NAMALWA (cell line): ENCODE results near the gene PKP2.
"Not testable (repeated sequence)": the region's sequence is repeated elsewhere in the genome, so short reads cannot be mapped to it uniquely, and the experiment has no call there.

Experiments used
- DNase-seq: peaks from one replicate; pipeline ENCODE4 v3.0.0-alpha.2; 2015; ENCODE audit warnings: low spot score

Gene PKP2

GRCh38 chr12:32861658-32862057 is 34.9 kb downstream of the PKP2 start:
- not testable (repeated sequence) for DNase-seq

DNA sequence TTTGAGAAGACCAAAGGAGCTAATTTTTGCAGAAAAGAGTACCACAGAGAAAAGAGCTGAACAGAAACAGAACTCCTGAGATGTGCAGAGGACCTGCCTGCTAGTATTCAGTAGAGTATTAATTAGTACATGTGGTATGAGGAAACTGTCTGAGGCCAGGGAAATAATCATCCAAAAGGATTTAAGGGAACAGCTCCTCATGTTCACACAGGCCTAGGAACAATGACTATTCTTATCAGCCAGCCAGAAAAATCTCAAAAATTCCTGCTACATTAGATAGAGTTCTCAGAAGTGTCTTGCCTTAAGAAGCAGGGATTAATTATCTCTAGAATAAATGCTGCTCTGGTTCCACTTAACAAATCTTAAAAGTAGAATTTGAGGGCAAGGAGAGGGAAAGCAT is 36.4 kb downstream of the PKP2 start:
- DNase-seq, result no peak

DNA sequence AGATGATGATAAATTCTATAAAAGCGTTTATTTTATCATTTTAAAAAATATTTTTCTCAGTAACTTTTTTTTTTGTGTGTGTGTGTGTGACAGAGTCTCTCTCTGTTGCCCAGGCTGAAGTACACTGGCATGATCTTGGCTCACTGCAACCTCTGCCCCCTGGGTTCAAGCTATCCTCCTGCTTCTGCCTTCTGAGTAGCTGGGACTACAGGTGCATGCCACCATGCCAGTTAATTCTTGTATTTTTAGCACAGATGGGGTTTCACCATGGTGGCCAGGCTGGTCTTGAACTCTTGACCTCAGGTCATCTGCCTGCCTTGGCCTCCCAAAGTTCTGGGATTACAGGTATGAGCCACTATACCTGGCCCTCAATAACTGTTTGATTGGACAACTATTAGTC is 37.2 kb downstream of the PKP2 start:
- DNase-seq, result no peak

- DNase-seq, result no peak
These were observed 41.9 kb downstream of the PKP2 start for GRCh38 chr12:32854716-32855115.

- no peak for DNase-seq
These were observed 42.5 kb downstream of the PKP2 start for GRCh38 chr12:32854097-32854496.

DNA sequence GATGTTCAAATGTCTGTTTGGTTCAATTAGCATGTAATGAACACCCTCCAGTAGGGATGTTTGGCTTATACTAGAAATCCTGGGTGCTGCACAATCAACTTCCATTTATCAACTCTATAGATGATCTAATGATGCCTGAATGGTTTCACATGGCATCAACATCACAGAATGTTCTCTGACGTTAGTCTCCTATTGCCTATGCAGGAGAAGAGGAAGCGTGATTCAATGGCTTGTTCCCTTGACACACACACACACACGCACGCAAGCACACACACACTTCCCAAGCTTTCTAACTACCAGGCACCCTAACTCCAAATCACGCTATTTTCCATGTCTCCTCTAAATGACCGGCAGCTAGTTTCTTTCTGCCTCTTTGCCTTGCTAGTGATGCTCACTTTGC is 49.3 kb downstream of the PKP2 start:
- no peak for DNase-seq

GRCh38 chr12:32846053-32846452 is 50.5 kb downstream of the PKP2 start:
- DNase-seq, result no peak

- DNase-seq, result no peak
These were observed 53.0 kb downstream of the PKP2 start for GRCh38 chr12:32843528-32844095.

DNA sequence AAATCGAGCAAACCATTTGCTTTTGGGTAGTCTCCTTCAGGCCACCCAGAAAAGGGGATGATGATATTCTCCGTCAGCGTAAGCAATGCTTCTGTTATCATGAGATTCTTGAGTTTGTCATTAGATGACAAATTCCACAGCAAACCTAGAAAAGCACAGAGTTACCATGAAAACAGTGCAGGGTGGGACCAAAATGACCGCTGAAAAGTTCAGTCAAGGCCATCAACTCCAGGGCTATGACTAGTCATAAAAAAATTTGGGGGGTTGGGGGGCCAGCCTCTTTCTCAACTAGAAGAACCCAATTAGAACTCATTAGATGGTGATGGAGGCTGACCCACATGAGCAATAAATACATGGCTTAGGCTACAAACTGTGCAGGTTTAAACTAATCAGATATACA is 55.5 kb downstream of the PKP2 start:
- DNase-seq, result no peak

GRCh38 chr12:32839828-32840227 is 56.7 kb downstream of the PKP2 start:
- no peak for DNase-seq

DNA sequence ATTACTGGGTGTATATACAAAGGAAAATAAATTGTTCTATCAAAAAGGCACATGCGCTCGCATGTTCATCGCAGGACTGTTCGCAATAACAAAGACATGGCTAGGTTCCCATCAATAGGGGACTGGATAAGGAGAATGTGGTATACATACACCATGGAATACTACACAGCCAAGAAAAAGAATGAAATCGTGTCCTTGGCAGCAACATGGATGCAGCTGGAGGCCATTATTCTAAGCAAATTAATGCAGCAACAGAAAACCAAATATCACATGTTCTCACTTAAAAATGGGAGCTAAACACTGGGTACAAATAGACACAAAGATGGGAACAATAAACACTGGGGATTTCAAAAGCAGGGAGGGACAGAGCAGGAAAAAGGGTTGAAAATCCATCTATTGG is 58.6 kb downstream of the PKP2 start:
- no peak for DNase-seq

- DNase-seq, result no peak
These were observed 59.9 kb downstream of the PKP2 start for GRCh38 chr12:32836710-32837109.

DNA sequence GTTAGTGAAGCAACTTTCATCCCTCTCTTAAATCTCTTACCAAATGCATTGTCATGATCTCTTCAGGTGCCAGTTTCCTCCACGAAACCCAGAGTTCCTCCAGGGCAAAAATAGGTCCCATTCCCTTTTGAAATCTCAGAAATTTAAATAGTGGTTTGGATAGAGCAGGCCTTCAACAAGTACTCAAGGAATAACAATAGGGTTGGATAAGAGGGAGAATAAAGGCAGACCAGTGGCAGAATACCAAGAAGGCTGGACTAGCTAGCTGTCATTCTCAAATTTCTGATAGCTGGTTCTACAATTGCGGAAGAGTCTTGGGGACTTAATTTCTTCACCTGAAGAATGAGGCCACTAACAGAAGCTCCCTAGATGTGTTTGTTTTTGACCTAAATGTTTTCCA is 62.5 kb downstream of the PKP2 start:
- DNase-seq, result no peak

- DNase-seq, result no peak
These were observed 68.0 kb downstream of the PKP2 start for GRCh38 chr12:32828552-32828951.

GRCh38 chr12:32828120-32828519 is 68.5 kb downstream of the PKP2 start:
- DNase-seq, result no peak

- DNase-seq, result no peak
These were observed 69.7 kb downstream of the PKP2 start for GRCh38 chr12:32826807-32827412.

GRCh38 chr12:32824596-32824995 is 72.0 kb downstream of the PKP2 start:
- no peak for DNase-seq

DNA sequence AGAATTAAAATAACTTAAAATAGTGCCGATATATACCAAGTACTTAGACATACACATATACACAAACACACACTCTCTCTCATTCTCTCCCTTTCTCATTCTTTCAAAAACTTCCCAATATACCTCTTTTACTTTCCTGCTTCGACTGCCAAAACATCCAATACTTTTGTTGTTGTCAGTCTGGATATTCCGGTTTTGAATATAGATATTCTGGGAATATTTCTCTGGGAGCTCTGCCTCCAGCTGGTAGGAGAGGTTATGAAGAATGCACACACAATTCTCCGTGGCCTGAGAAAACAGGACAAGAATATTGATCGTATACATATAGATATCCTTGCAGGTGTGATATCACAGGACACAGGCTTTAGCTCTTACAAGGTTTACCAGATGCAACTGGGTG is 74.2 kb downstream of the PKP2 start:
- DNase-seq, result no peak

DNA sequence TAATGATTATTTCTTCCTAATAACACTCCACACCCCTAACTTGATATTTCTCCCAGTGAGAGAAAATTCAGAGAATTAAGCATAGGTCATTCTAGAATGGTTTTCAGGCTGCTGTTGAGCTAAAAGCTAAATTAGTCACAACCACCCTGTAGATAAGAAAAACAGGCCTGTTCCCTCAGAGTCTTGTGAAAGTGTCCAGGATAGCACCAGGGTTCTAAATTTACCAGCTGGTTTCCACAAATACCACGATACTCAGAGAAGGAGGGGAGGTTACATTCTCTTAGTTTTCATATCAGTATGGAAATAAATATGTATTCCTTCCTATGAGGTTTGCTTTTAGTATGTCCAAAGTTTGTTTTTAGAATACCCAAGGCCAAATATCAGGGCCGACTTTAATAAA is 74.9 kb downstream of the PKP2 start:
- no peak for DNase-seq

- DNase-seq, result no peak
These were observed 75.3 kb downstream of the PKP2 start for GRCh38 chr12:32821293-32821692.

- DNase-seq, result no peak
These were observed 76.1 kb downstream of the PKP2 start for GRCh38 chr12:32820376-32820931.

DNA sequence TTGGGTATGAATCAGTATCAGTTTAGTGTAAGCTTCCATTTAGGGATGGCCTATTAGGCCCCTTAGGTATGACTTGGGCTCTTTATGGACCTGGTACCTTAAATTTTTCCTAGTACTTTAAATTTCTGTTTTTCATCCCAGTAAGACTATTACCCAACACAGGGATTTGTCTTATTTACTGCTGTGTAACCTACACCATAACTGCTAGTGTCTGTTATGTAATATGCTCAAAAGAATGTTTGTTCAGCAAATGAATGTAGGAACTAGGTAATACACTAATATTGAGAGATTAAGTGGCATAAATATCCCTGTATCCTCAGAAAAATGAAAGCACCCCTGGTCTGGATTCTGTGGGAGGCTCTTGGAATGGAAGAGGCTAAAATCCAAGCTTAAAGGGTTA is 77.2 kb downstream of the PKP2 start:
- no peak for DNase-seq

GRCh38 chr12:32811686-32812392 is 84.7 kb downstream of the PKP2 start:
- DNase-seq, result no peak

DNA sequence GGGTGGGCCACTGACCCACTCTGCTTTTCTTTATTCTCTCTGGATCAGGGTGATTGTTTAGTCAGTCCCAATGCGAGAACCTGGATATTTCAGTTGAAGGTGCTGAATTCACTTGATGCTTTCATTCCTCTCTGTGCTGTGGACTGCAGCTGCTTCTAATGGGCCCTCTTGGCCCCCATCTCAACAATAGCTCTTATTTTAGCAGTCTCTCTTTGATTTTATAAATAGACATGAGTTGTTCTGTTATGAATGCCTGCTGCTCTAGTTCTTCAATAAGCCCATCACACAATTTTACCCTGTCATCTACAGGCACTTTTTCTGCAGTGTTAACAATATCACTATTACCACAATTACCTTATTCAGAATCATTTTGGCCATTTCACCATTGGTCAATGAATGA is 86.7 kb downstream of the PKP2 start:
- DNase-seq, result no peak
